ENCODE results near the gene RNF166.

- TF ChIP-seq, protein P1, sequence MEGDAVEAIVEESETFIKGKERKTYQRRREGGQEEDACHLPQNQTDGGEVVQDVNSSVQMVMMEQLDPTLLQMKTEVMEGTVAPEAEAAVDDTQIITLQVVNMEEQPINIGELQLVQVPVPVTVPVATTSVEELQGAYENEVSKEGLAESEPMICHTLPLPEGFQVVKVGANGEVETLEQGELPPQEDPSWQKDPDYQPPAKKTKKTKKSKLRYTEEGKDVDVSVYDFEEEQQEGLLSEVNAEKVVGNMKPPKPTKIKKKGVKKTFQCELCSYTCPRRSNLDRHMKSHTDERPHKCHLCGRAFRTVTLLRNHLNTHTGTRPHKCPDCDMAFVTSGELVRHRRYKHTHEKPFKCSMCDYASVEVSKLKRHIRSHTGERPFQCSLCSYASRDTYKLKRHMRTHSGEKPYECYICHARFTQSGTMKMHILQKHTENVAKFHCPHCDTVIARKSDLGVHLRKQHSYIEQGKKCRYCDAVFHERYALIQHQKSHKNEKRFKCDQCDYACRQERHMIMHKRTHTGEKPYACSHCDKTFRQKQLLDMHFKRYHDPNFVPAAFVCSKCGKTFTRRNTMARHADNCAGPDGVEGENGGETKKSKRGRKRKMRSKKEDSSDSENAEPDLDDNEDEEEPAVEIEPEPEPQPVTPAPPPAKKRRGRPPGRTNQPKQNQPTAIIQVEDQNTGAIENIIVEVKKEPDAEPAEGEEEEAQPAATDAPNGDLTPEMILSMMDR (IDR thresholded peaks at IDR 0.05; ENCODE audit: low read depth, low read length, poor library complexity, severe bottlenecking) = no peak
- TF ChIP-seq EZH2phosphoT487 (IDR thresholded peaks at IDR 0.05; ENCODE audit: borderline replicate concordance, low read length) = no peak
Measured at GRCh38 chr16:88754912-88755744, 48.9 kb upstream of the RNF166 start.

All from DOHH2 (cell line).